ENCODE results near the gene GPR35.
"Not testable (repeated sequence)": the region's sequence is repeated elsewhere in the genome, so short reads cannot be mapped to it uniquely, and the experiment has no call there.

The GPR35 gene

DNA sequence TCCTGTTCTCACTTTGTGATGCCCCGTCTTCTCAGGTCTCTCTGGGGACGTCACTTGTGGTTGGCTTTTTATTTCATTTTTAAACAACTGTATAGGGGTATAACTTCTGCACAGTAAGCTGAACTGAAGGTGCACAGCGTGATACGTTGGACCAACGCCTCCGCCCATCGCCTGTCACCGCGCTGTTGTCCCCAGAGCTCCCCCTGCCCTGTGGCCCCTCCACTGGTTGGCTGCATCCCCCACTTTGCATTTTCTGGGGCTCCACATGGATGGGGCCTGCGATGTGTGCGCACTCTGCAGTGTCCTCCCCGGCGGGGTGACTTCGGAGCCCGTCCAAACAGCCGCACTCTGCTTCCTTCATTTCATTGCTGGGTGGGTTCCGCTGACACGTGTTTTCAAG lies 14.3 kb downstream of the GPR35 start:
- DNase-seq (ENCODE audit: low read depth) = no peak

DNA sequence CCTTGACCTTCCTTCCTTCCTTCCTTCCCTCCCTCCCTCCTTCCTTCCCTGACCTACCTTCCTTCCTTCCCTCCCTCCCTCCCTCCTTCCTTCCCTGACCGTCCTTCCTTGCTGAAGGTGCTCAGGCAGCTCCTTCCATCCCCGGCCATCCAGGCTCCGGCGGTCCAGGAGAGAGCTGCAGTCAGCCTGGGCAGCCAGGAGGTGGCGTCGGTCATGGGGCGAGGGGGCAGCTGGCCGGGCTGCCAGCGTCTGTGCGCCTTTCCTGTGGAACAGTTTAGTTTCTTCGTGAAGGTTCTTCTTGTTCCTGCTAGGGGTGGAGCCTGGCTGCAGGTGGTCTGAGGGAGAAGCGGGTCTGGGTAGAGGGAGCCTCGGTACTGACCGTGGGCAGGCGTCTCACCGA lies 15.7 kb downstream of the GPR35 start:
- DNase-seq (ENCODE audit: low read depth) = no peak

DNA sequence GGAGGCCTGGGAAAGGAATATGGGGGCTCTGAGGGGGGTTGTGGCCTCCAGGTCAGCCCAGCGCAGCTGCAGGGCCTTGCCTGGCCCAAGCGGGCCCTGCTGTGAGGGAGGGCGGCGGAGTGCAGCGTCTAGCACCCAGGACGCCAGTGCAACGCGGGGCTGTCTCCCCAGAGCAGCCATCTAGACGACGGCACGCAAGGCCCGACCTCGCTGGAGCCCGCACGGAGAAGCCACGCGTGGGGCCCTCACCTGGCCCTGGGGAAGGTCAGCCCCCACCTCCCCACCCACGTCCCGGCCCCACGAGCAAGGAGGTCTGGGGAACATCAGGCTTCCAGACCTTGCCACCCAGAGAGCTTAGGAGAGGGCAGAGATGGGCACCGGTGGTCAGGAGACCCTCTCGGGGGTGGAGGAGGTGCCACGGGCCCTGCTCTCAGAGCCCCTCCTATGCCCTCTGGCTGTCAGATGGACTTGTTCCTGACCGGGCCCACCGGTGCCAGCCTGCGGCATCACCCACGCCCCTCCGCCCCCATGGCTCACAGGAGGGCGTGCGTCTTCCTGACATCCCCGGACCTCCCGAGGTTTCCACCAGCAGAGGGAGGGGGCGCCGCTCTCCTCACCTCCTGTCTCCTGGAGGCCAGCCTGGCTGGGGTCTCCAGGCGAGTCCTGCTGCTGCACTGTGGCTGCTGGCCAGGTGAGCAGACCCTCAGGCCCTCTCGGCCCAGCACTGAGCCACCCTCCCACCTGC lies 17.0 kb downstream of the GPR35 start:
- no peak for DNase-seq (ENCODE audit: low read depth)

DNA sequence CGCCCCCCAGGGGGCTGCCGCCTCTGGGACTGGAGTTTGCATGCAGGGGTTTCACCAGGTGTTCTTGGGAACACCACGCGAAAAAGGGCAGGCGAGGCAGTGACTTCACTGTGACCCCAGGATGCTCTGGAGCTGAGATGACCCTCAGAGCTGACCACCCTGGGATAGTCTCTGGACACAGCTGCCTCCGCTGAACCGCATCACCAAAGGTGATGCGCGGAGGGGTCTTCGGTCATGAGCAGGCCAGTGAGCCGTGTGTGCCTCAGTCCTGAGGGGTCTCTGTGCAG lies 17.5 kb downstream of the GPR35 start:
- DNase-seq (ENCODE audit: low read depth) = no peak

DNA sequence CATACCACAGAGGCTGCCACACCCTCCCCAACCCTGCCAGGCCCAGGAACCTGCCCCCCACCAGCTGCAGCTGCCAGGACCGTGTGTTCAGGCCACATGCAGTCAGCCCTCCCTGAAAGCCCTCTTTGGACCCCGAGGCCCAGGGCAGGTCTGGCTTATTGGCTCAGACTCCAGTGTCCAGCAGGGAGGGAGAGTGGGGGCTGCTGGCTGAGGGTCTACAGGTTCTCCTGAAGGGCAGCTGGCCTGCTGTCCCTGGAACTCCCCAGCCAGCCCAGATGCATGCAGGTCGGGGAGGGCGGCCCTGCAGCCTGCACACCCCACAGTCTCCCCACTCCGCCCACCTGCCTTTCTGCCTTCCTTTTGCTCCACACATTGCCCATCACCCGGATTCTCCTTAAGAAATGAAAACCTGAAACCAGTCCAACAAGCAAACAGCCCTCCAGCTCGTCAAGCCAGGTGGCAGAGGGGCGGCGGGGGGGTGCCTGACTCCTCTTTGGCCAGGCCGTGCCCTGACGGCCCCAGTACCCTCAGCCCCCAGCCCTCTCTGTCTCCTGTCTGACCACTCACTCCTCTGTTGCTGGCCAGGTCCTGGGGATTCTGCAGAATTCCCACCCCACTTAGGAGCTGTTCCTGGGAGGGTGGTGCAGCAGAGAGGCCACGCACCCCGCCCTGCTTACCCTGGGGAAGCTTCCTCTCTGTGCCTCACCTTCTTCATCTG lies 18.0 kb downstream of the GPR35 start:
- no peak for DNase-seq (ENCODE audit: low read depth)

DNA sequence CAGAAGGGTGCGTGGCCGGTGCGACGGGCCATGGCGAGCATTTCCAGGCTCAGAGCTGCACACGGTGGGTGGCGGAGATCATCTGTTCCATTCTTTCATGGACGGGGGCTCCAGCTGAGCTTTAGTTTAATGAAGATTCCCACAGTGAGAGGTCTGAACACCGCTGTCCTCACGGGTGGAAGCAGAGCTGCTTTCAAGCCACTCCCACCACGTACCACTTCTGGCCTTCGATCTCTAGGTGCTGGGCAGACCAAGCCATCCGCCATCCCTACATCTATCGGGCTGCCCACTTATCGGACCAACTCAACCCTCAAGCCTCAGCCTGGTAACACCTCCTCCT lies 18.5 kb downstream of the GPR35 start:
- DNase-seq (ENCODE audit: low read depth) = no peak

DNA sequence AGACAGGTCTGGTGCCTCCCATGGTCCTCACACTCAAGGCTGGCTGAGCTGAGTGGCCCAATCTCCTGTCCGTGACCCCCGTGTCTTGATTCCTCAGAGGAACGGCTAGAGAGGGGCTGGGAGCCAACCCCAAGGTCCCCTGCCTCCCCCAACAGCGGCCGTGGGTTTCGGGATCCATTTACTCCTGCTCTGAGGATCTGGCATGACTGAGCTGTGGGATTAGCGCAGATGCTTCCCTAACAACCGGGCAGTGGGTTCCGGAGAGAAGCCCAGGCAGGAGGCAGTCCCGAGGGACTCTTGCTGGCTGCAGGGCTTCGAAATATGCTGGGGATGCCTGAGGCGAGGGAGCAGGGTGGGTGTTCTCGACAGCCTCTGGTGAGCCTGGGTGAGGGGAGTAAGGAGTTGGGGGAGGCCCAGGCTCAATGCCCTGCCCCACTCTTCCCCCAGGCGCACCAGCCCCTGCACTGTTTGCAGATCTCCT lies 18.9 kb downstream of the GPR35 start:
- no peak for DNase-seq (ENCODE audit: low read depth)

DNA sequence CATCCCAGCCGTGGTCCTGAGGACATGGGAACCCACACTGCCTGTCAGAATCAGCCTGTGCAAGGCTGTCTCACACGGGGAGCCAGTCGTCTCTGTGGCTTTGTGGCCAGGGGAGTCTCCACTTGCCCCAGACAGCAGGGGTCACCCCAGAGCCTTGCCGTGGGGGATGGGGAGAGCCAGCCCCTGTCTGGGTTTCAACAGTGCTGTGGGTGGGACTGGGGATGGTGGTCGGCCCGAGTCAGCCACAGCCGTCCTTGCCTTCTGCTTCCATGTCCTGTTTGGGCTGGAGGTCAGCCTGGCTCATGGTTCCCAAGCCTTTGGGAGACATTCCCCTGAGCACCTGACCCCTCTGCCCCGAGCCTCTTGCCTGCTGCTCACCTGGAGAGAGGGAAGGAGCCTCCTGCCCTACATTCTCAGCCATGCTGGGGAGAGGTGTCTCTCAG lies 19.6 kb downstream of the GPR35 start:
- no peak for DNase-seq (ENCODE audit: low read depth)

DNA sequence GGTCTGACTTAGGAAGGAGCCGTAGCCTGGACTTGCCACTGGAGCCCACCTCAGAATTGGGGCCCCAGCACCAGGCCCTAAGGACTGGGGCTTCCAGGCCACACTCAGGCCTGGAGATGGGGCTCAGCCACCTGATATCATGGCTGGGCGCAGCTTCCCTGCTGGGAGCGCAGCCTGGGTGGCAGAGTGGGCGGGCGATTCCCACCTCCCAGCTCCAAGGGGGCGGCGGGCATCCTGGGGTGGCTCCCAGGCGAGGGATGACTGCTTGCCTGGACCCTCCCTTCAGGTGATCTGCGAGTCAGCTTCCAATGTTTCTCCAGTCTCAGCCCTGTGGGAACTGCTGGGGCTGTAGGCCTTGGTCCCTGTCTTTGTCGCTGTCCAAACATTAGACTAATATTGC lies 20.1 kb downstream of the GPR35 start:
- no peak for DNase-seq (ENCODE audit: low read depth)

DNA sequence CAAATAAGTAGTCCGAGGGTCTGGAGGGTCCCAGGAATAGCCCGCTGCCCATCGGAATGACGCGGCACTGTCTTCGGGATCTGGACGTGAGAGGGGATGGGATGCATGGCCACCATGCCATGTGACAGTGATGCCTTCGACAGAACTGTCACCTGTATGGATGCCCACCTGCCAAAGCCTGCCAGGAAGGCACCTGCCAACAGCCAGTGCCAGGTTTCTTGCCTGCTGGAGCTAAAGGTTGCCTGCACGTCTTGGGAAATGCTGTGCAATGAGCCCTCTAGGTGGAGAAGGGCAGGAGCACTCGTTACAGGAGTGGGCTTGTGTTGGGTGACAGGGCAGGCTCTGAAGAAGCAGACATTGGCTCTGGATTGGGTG lies 20.5 kb downstream of the GPR35 start:
- no peak for DNase-seq (ENCODE audit: low read depth)

DNA sequence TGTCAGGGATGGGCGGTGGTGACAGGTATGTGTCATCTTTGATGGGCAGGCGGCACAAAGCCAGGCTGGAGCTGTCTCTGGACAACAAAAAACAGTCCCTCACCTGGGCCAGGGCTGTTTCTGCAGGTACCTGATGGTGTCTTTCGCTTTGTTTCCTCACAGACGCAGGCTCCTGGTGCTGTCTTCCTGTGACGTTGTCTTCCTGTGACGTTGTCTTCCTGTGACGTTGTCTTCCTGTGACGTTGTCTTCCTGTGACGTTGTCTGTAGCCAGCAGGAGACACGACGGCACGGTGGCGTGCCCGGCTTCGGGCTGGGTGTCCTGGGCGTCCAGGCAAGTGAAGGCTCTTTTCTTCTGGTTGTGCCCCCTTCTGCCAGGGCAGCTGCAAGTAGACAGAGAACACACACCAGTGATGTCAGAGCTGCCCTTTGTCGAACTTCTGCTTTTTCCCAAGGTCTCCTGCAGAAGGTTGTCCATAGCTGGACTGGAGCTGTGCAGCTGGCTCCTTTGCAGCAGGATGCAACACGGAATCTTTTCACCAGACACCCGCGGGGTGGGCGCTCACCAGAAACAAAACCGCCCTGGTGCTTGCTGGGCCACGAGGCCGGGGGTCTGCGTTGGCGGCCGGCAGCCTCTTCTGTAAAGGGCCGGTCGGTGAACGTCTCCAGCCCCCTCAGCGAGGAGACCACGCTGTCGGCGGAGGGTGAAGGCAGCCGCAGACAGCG lies 21.1 kb downstream of the GPR35 start:
- no peak for DNase-seq (ENCODE audit: low read depth)

DNA sequence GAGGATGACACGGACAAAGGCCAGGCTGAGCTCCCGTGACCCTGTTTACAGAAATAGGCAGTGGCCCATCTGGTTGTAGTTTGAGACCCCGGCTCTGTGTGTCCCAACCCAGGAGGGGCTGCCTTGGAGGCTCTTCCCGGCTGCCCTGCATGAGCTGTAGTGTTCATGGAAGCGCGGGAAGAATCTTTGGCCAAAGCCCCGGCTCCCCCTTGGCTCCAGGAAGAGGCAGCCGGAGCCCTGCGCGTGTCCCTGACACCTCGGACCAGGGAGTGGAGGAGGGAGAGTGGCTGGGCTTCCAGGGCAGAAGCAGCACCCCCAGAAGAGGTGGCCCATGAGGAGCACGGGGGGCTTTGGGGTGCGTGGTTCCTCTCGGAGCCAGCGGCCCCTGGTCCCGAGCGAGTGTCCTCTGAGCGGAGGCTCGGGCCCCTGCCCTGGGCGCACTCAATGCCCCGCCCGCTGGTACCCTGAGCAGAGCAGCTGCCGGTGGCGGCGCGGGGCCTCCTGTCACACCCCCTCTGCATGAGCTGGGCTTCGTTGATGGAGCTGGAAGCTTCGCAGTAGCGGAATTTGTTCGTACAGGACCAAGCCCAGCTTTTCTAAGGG lies 21.7 kb downstream of the GPR35 start:
- DNase-seq (ENCODE audit: low read depth) = no peak

DNA sequence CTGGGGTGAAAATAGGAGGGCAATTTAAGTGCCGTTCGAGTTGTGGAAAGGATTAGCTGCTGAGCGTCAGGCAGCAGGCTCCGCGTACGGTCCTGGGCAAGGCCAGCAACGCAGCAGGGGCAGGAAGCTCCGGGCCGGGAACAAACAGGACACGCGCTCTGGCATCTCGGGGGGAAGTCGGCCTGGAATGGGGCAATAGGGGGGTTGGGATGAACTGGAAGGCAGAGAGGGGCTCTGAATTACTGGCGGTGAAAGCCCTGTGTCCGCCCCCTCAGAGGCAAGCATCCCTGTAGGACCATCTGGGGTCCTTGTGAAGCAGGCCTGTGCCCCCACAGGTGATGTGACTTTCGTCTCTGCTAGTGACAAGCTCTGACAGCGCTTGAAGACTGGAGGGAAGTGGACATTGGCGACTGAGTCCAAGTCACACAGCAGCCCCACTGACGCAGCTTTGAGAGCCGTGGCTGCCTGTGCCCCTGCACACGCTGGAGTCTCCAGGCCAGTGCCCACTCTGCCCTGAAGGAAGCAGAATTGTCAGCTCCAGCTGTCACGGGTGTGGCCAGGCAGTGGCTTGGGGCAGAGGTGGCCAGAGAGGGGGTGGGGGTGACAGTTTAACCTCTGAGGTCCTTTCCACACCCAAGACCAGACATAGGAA lies 22.3 kb downstream of the GPR35 start:
- DNase-seq (ENCODE audit: low read depth) = no peak

DNA sequence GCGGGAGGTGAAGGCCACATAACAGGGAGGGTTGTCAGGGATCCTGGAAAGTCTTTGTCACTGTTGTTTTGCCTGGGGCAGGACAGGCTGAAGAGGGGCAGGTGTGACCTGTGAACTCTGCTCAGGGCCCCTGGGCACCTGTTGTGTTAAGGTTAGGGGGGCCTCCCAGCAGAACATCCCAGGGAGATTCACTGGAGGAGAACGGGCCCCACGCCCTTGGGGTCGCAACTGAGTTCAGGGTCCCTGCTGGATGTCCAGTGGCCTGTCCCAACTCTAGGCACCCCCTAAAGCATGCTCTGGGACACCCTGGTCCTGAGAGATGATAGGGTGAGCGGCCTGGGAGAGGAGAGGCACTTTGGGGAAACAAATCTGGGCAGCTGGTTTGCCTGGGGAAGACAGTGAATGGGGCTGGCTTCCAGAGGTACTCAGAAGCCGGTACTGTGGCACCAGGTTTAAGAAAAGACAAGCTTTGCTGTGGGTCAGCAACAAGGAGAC lies 22.9 kb downstream of the GPR35 start:
- no peak for DNase-seq (ENCODE audit: low read depth)

DNA sequence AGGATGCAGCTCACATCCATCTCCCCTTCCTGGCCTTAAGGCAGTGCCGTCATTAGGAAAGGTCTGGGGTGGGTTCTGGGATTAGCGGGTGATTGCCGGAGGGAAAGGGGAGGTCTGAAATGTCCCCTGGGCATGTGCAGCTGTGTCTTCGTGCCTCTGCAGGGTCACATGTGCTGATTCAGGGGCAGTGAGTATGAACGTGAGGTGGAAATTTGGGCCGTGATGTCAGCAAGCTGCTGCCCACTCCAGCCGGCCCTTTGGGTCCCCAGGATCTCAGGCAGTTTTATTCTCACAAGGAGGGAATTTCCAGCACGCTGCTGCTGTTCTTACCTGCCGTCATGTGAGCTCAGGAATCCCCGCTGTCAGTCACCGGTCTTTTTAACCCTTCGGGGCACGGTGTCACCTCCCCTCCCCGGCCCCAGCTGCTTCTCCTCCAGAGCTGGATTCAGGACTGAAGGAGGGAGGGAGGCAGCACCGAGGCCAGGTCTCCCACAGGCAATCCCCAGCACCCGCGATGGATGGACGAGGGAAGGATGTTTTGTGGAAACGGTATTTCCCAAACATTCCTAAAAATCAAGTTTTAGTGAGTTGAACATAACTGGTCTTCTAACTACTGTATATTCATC lies 23.5 kb downstream of the GPR35 start:
- DNase-seq (ENCODE audit: low read depth) = no peak

DNA sequence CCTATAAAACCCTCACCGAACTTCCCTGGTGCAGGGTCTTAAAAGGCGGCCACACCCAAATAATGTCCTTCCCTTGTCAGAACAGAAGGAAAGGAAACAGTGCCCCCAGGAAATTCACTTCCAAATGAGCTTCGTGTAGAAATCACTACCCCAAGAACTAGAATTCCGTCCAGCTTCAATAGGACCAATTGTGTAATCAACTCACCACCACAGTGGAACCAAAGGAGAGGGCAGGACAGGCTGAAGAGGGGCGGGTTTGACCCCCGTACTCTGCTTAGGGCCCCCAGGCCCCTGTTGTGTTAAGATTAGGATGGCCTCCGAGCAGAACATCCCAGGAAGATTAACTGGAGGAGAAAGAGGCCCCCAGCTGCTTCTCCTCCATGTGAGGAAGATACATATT lies 24.1 kb downstream of the GPR35 start:
- no peak for DNase-seq (ENCODE audit: low read depth)

DNA sequence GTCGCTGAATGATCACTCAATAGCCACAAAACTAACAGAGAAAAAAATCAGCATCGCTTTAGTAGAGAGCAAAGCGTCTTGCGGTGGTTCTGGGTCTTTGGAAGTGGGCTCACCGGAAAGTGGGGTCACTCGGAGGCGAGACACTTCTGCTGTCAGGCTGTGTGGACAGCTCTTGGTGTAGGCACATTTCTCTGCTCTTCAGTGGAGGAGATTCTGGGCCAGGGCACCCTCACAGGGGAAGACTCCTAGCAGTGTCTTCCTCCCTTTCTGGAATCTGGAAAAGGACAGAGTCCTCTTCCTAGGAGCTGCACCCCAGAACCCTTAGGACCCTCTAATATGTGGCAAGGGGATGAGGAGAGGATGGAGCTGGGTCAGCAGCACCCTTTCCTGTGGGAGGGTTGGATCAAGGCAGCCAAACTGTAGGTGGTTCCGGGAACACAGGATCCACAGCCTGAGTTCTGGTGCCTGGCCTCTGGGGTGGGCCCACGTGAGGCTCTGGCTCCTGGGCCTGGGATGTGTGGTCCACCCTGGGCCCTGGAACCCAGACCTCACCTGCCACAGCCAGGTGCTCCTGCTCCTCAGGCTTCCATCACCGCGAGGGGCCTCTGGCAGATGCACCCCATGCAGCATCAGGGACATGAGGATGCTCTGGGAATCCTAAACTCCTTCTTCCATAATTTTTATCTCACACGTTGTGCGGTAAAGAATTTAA lies 25.1 kb downstream of the GPR35 start:
- DNase-seq (ENCODE audit: low read depth) = no peak

DNA sequence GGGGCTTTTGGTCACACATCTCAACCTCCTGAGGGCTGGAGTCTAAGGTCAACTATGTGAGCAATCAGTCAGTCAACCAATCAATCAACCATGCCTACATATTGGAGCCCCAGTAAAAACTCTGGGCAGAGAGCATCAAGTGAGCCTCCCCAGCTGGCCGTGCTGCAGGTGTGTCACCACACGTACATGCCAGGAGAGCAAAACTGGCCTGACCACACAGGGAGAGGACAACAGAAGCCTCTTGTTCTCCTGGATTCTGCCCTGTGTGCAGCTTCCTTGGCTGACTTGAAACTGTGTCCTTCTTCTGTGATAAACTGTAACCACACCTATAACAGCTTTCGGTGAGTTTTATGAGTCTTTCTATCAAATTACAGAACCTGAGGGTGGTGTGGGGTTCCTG lies 25.9 kb downstream of the GPR35 start:
- DNase-seq (ENCODE audit: low read depth) = no peak

DNA sequence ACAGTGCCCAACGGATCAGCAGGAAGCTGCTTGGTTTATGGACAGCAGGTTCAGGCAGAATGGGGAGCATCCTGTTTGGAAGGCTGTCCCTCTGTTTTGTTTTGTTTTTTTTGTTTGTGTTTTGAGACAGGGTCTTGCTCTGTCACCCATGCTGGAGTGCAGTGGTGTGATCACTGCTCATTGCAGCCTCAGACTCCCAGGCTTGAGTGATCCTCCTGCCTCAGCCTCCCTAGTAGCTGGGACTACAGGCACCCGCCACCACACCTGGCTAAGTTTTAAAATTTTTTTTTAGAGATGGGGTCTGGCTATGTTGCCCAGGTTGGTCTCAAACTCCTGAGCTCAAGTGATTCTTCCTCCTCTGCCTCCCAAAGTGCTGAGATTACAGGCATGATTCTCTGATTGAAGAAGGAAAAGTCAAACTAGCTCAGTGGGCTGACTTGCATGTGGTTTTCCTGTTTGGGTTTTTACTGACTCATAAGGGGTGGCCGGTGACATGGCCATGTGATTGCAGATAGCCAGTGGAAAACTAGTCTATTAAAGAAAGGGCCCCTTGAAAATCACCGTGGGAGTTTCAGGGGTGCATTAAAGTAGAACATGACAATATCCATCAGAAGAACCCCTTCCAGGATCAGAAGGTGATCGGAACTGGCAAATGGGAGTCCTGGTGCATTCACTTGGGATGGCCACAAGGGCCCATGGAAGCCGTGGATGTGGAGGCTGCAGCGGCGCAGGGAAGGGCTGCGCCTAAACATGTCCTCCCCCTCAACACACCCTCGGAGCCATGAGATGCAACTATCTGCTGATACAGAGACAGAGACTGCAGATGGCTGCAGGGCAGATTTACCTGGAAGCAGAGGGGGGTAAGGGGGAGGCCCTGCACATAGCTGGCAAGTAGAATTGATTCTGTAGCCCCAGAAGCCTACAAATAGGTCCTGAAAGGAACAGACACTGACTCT lies 30.9 kb downstream of the GPR35 start:
- no peak for DNase-seq (ENCODE audit: low read depth)

DNA sequence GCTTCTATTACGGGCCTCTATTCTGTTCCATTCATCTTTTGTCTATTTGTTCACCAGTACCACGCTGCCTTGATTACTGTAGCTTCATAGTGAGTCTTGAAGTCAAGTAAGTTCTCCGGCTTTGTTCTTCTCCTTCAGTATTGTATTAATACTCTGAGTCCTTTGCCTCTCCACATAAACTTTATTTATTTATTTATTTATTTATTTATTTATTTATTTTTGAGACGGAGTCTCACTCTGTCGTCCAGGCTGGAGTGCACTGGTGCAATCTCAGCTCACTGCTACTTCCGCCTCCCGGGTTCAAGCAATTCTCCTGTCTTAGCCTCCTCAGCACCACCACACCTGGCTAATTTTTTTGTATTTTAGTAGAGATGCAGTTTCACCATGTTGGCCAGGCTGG lies 34.6 kb downstream of the GPR35 start:
- not testable (repeated sequence) for DNase-seq (ENCODE audit: low read depth)

All from activated T-helper 1 cell treated with Interleukin-2 at 50 U/mL for 16 hours (primary cell).